ENCODE measurements around the gene CEP85L.

Gene CEP85L

GRCh38 chr6:118506071-118506638, 145.2 kb downstream of the CEP85L start:
- TF ChIP-seq CTCF (conservative IDR thresholded peaks at IDR 0.05; ENCODE audit: low read length), result no peak
- H3K4me3 ChIP-seq (ENCODE audit: low read length), result no peak overlapping the region
- DNase-seq (ENCODE audit: low read depth), result no peak

- no peak for DNase-seq (ENCODE audit: low read depth)
- no peak overlapping the region for H3K4me3 ChIP-seq (ENCODE audit: low read length)
- TF ChIP-seq CTCF (conservative IDR thresholded peaks at IDR 0.05; ENCODE audit: low read length), result no peak
These were observed 145.7 kb downstream of the CEP85L start for GRCh38 chr6:118505656-118506055.

- H3K4me3 ChIP-seq (ENCODE audit: low read length), result no peak overlapping the region
- TF ChIP-seq CTCF (conservative IDR thresholded peaks at IDR 0.05; ENCODE audit: low read length), result no peak
- no peak for DNase-seq (ENCODE audit: low read depth)
These were observed 146.8 kb downstream of the CEP85L start for GRCh38 chr6:118504611-118505010.

GRCh38 chr6:118502169-118502568, 149.2 kb downstream of the CEP85L start:
- DNase-seq (ENCODE audit: low read depth), result no peak

GRCh38 chr6:118501765-118502164, 149.6 kb downstream of the CEP85L start:
- TF ChIP-seq CTCF (conservative IDR thresholded peaks at IDR 0.05; ENCODE audit: low read length), result no peak
- no peak for DNase-seq (ENCODE audit: low read depth)
- no peak overlapping the region for H3K4me3 ChIP-seq (ENCODE audit: low read length)

More at GRCh38 chr6:118502169-118502568, 149.2 kb downstream of the CEP85L start:
- no peak overlapping the region for H3K4me3 ChIP-seq (ENCODE audit: low read length)
- TF ChIP-seq CTCF (conservative IDR thresholded peaks at IDR 0.05; ENCODE audit: low read length), result no peak

GRCh38 chr6:118501099-118501498, 150.3 kb downstream of the CEP85L start:
- TF ChIP-seq CTCF (conservative IDR thresholded peaks at IDR 0.05; ENCODE audit: low read length), result no peak
- no peak for DNase-seq (ENCODE audit: low read depth)
- no peak overlapping the region for H3K4me3 ChIP-seq (ENCODE audit: low read length)

- no peak overlapping the region for H3K4me3 ChIP-seq (ENCODE audit: low read length)
- TF ChIP-seq CTCF (conservative IDR thresholded peaks at IDR 0.05; ENCODE audit: low read length), result no peak
- peak; percentile 28 for DNase-seq (ENCODE audit: low read depth)
These were observed 151.0 kb downstream of the CEP85L start for GRCh38 chr6:118500130-118501015.

Measured in AG10803 (cell line).